Left renal cortex interstitium (tissue), 4 donors: ENCODE results near the gene SULT1C4. TPM values are rescaled to one million over a fixed set of nuclear protein-coding genes. Genes with fewer than 3 reads are reported as not detected.
A peak's percentile ranks its signal among the peaks of the same experiment; 100 is the strongest.

Experiments used
- DNase-seq, 4 donors: peaks; one replicate each; pipeline ENCODE4 v3.0.0-alpha.2; 2013; ENCODE audit warnings: low read depth in 4 of 4, low spot score in 2 of 4, missing footprints in 1 of 4
- polyA plus RNA-seq, 4 donors: library from polyadenylated mRNA; unstranded; fragments of 120-200 nt; gene quantifications; one replicate each; pipeline ENCODE4 v1.2.1, GENCODE V29; 2013; ENCODE audit not compliant: insufficient read length in 4 of 4

SULT1C4 gene
- polyA plus RNA-seq, 4 donors = 36.0 to 58.4 (median 46.9) TPM

- DNase-seq = no peak
These were observed 8.6 kb upstream of the SULT1C4 start for GRCh38 chr2:108369153-108369552.

DNA sequence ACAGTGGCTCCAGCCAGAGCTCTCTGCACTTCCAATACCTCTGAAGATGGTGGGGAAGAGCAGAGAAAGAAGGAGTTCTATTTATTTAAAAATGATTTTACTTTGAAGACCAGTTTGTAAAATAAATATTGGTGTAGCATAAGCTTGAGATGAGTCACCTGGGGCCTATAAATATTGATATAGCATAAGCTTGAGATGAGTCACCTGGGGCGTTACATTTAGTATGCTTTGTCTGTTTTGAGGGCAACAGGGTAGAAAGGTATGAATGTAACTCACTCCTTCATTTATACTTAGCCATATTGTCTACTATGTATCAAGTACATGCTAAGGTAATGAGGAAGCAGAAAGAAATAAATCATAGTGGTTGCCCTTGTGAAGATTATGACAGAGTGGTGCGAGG lies 7.7 kb upstream of the SULT1C4 start:
- no peak for DNase-seq

DNA sequence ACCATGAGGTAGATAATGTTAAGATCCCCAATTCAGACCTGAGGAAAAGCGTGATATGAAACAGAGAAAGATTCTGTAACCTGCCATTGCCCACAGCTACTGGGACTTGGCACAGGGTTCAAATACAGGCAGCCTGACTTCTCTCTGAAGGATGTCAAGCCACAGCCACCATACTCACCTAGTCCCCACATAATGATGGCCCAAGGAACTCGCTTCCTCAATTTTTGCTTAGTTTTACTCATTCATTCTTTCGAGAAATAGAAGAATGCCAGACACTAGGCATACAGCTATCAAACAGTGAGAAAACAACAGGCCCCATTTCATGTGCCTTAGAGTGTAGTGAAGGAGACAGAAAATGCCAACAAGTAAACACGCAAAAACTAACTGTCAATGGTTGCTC lies 980 bp upstream of the SULT1C4 start:
- DNase-seq = no peak

- no peak for DNase-seq
These were observed 353 bp upstream of the SULT1C4 start for GRCh38 chr2:108377401-108377800.

DNA sequence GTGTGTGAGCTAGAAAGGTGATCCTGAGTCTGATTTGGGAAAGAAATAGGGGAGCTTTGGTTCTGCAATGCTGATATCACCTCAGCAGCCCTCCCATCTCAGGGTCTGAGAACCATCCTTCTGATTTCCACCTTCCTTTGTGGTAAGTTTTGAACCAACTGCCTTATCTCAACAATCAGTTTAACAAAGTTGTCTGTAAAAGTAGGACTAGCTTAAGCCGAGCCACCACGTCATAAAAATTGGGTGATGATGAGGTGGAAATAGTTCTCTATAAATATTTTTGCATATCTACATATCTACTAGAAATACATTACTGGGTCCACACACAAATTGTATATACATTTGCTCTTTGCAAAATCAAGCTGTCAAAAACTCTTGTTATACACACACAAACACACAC lies 1.1 kb downstream of the SULT1C4 start:
- peak in 3 of 4 donors; percentile 8 to 48 (median 14) for DNase-seq

DNA sequence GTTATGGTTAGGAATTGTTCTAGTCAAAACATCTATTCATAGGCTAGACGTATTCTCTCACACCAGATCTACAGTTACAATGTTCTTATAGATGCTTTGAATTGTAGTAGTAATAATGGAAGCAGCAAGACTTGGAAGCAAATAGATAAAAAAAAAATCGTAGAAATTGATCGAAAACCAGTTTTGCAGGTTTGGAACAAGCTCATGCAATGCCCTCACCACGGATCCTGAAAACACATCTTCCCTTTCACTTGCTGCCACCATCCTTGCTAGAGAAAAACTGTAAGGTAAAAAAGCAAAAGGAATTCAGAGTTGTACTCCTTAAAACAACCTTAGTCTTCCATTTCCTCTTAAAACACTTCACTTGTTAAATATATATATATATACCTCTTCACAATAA lies 4.4 kb downstream of the SULT1C4 start:
- no peak for DNase-seq

DNA sequence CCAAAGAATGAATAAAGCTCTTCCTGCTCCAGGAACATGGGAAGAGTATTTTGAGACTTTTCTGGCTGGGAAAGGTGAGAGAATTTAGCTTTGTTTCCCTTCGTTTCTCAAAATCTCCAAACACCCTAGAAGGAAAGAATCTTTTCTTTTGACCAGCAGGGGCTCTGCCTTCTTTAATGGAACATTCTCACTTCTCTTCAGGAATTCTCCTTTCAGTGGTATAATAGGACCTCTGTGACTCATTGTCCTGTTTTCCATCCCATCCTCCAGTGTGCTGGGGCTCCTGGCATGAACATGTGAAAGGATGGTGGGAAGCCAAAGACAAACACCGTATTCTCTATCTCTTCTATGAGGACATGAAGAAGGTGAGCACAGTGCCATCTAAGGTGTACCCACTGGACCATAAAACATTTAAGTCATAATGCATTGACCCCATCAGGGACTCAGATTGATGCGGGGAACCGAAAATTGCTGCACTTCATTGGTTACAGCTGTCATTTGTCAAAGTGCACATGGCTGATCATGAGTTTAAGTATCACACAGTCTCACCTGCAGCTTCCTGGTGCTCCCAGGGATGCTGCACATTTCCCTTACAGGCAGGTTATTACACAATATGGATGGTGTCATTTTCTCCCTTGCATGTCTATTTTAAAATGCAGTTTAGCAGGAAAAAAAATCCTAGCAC lies 5.5 kb downstream of the SULT1C4 start:
- DNase-seq = no peak

DNA sequence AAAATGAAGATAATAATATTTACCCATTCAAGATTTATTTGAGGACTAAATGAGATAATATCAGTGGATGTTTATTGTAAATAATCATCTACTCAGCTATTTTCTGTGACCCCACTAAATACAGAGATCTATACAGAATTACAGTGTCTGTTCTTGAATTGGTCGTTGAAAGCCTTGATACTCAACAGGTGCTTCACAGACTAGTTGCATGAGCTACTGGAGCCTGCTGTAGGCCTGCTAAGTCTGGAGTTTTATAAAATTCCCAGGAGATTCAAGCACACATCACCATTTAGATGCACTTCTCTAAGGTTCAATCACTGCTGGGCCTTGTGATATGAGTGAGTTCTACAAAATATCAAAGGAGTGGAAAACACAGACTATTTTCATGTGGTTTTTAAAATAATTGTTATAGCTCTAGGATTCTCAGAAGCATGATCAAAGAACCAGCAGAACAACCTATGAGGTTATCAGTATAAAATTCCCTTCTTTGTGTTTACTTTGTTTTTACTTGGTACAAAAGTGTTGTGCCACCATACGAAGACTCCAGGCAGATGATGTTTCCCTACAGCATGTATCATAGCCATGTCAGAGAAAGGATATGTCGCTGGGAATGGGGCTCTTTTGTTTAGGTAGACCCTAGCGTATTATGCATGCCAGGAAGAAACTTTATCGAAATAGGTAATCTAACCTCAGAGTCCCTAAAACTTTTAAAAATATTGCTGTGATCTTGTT lies 7.1 kb downstream of the SULT1C4 start:
- no peak for DNase-seq

GRCh38 chr2:108385411-108386071 lies 7.8 kb downstream of the SULT1C4 start:
- DNase-seq = no peak

- DNase-seq = no peak
These were observed 10.3 kb downstream of the SULT1C4 start for GRCh38 chr2:108388045-108388444.

DNA sequence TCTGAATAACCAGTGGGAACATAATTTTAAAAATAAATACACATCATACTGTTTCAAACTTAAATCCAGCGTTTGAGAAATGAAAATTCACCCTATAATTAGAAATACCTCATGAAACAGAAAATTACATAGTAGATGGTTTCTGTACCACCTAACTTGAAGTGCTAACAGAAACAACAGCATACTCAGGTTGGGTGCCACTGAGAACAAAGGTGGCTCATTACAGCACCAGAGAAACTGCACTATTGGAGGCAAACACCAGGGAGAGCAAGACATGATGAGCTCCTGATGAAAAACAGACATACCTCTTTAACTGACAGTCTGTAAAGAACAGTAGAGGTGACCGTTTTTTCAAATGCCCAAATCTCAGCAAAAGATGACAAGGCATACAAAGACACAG lies 12.6 kb downstream of the SULT1C4 start:
- no peak for DNase-seq

GRCh38 chr2:108392029-108392428 lies 14.3 kb downstream of the SULT1C4 start:
- DNase-seq = no peak

DNA sequence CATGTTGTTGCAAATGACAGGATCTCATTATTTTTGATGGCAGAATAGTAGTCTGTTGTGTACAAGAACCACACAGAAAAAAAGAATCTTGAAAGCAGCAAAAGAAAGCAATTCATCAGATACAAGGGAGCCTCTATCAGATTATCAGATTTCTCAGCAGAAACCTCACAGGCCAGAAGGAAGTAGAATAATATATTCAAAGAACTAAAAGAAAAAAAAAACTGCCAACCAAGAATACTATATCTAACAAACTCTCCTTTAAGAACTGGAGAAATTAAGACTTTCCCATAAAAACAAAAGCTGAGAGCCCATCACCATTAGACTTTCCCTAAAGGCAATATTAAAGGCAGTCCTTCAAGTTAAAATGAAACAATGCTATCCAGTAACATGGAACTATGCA lies 15.4 kb downstream of the SULT1C4 start:
- DNase-seq = no peak

DNA sequence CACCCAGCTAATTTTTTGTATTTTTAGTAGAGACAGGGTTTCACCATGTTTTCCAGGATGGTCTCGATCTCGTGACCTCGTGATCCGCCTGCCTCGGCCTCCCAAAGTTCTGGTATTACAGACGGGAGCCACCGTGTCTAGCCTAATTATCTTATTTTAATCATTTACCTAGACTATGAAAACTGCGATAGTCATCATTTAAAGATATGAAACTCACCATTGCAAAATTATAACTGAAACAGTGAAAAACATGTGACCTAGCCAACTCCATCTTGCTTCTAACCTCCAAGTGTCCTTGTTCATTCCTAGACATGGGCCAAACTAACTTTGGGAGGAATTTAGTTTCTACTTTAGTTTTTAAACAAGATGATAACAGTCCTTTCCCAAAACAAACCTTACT lies 17.4 kb downstream of the SULT1C4 start:
- DNase-seq = no peak

- no peak for DNase-seq
These were observed 19.1 kb downstream of the SULT1C4 start for GRCh38 chr2:108396845-108397244.

GRCh38 chr2:108399479-108399878 lies 21.7 kb downstream of the SULT1C4 start:
- no peak for DNase-seq

- DNase-seq = no peak
These were observed 24.0 kb downstream of the SULT1C4 start for GRCh38 chr2:108401800-108402199.

- no peak for DNase-seq
These were observed 25.7 kb downstream of the SULT1C4 start for GRCh38 chr2:108403494-108403893.

GRCh38 chr2:108404784-108405397 lies 27.1 kb downstream of the SULT1C4 start:
- no peak for DNase-seq

GRCh38 chr2:108407864-108408729 lies 30.3 kb downstream of the SULT1C4 start:
- DNase-seq = no peak
